Measurements from ENCODE around the gene PLPPR1.

DNA sequence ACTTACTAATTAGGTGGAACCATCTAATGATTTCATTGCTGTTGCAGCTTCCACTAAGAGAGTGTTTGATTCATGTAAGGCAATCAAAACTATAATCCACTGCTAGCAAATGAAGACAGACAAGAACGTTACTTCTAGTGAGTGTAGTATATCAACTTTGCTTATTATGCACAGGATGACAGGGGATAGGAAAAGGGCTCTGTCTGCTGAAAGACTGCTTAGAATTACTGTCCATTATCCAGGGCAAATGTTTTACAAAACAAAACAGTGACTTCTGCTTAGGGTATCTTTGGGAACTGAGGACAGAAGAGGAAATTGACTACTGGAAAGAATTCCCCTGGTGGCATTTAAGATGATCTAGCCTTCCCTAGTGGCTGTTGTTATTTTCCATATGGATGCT lies 40.2 kb downstream of the PLPPR1 start:
- TF ChIP-seq, protein P1, sequence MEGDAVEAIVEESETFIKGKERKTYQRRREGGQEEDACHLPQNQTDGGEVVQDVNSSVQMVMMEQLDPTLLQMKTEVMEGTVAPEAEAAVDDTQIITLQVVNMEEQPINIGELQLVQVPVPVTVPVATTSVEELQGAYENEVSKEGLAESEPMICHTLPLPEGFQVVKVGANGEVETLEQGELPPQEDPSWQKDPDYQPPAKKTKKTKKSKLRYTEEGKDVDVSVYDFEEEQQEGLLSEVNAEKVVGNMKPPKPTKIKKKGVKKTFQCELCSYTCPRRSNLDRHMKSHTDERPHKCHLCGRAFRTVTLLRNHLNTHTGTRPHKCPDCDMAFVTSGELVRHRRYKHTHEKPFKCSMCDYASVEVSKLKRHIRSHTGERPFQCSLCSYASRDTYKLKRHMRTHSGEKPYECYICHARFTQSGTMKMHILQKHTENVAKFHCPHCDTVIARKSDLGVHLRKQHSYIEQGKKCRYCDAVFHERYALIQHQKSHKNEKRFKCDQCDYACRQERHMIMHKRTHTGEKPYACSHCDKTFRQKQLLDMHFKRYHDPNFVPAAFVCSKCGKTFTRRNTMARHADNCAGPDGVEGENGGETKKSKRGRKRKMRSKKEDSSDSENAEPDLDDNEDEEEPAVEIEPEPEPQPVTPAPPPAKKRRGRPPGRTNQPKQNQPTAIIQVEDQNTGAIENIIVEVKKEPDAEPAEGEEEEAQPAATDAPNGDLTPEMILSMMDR (IDR thresholded peaks at IDR 0.05; ENCODE audit: low read length) = no peak
- no peak for TF ChIP-seq EZH2 (IDR thresholded peaks at IDR 0.05; ENCODE audit: borderline replicate concordance, low read length)

Measured in OCI-LY1 (cell line).